Fibroblast of lung (primary cell): ENCODE data around the gene DUSP15. TPM values are rescaled to one million over a fixed set of nuclear protein-coding genes. Genes with fewer than 3 reads are reported as not detected.
"Not testable (repeated sequence)": the region's sequence is repeated elsewhere in the genome, so short reads cannot be mapped to it uniquely, and the experiment has no call there.

Experiments
- DNase-seq, 2 donors: peaks; one replicate each; pipeline versions ENCODE4 v3.0.0 to v3.0.0-alpha.2; 2010; ENCODE audit warnings: low read depth in 2 of 2
- H2AFZ ChIP-seq: 2 replicates; pipeline ENCODE4 v1.5.1; 2012; ENCODE audit warnings: low read length, control low read depth, inconsistent platforms
- H3K27ac ChIP-seq: 2 replicates; pipeline ENCODE4 v1.5.1; 2011; ENCODE audit warnings: low read length, control low read depth; ENCODE audit not compliant: insufficient read depth
- H3K27me3 ChIP-seq: 2 replicates; pipeline ENCODE4 v1.5.1; 2011; ENCODE audit warnings: mild to moderate bottlenecking, low read length; ENCODE audit not compliant: control insufficient read depth, insufficient read depth
- H3K36me3 ChIP-seq: 2 replicates; pipeline ENCODE4 v1.5.1; 2011; ENCODE audit warnings: low read length; ENCODE audit not compliant: control insufficient read depth, insufficient read depth
- H3K4me1 ChIP-seq: 2 replicates; pipeline ENCODE4 v1.5.1; 2011; ENCODE audit warnings: low read length; ENCODE audit not compliant: control insufficient read depth, insufficient read depth; ENCODE audit errors: extremely low read depth
- H3K4me2 ChIP-seq: 2 replicates; pipeline ENCODE4 v1.5.1; 2011; ENCODE audit warnings: low read length, control low read depth; ENCODE audit not compliant: insufficient read depth; ENCODE audit errors: extremely low read depth
- H3K4me3 ChIP-seq, 4 experiments: fragments of 200-600 bp in 1 of 4; sonication (generic) in 1 of 4; replicated peaks in 1 of 4; 2 replicates each; pipeline ENCODE4 v1.5.1; 2011 to 2016; ENCODE audit warnings: low read length in 4 of 4, low read depth in 3 of 4, mild to moderate bottlenecking in 3 of 4, control low read depth in 2 of 4, inconsistent platforms in 1 of 4, mixed read lengths in 1 of 4; ENCODE audit not compliant: insufficient read depth in 1 of 4; ENCODE audit errors: control extremely low read depth in 1 of 4
- H3K79me2 ChIP-seq: 2 replicates; pipeline ENCODE4 v1.5.1; 2012; ENCODE audit warnings: mild to moderate bottlenecking, low read length, inconsistent platforms; ENCODE audit not compliant: control insufficient read depth, insufficient read depth
- H3K9ac ChIP-seq: 2 replicates; pipeline ENCODE4 v1.5.1; 2011; ENCODE audit warnings: mild to moderate bottlenecking, low read length, control low read depth; ENCODE audit not compliant: insufficient read depth
- H3K9me3 ChIP-seq: 2 replicates; pipeline ENCODE4 v1.5.1; 2012; ENCODE audit warnings: low read depth, low read length; ENCODE audit not compliant: control insufficient read depth, insufficient read depth
- H4K20me1 ChIP-seq: 2 replicates; pipeline ENCODE4 v1.5.1; 2011; ENCODE audit warnings: low read length; ENCODE audit not compliant: control insufficient read depth, insufficient read depth; ENCODE audit errors: extremely low read depth
- EZH2 ChIP-seq: IDR thresholded peaks from 2 replicates; pipeline ENCODE4 v1.5.1; 2012; ENCODE audit warnings: low read length, control low read depth, mild to moderate bottlenecking; ENCODE audit errors: missing control alignments
- polyA plus RNA-seq, 2 donors: library from polyadenylated mRNA; depleted of rRNA in 1 of 2; stranded (reverse) in 1 of 2; unstranded in 1 of 2; fragments of >200 nt; gene quantifications; 2 replicates each; pipeline ENCODE4 v1.2.1, GENCODE V29; 2011 to 2012; ENCODE audit warnings: missing spikeins in 1 of 2
- total RNA-seq: library from RNA; depleted of rRNA; stranded (reverse); fragments of >200 nt; gene quantifications from 2 replicates; pipeline ENCODE4 v1.2.1, GENCODE V29; 2014
- TF ChIP-seq, protein P1 (sequence below), 2 donors: IDR thresholded peaks in 1 of 2; conservative IDR thresholded peaks in 1 of 2; 1 replicate in 1 of 2; 2 replicates in 1 of 2; pipeline ENCODE4 v1.5.1; 2011 to 2012; ENCODE audit warnings: low read length in 2 of 2, control low read depth in 1 of 2, inconsistent platforms in 1 of 2, low read depth in 1 of 2, mild to moderate bottlenecking in 1 of 2

Gene DUSP15
- total and polyA plus RNA-seq, 2 donors (not counting 1 experiment from before 2014, with no cell fraction given): 0.14 TPM; not detected in 1

DNA sequence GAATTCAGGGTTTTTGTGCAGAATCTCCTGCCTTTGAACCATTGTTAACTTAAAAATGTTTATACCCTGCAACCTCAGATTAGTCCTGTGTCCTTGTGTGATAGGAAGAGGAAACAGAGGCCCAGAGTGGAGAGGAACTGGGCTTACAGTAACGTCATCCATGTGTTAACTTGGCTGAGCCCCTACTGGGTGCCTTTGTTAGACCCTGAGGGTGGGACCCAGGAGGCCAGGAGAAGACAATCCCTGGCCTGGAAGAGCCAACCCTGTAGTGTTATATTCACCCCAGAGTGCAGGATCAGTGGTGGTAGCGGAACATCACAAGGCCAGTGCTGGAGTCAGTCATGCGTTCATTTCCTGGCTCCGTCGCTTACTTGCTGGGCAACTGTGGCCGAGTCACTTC is 40.6 kb downstream of the DUSP15 start:
- Histone ChIP-seq H3K4me1 (no peaks in the 10 kb centered on the region), H2AFZ (no peak overlapping the region), H3K27me3 (no peaks in the 10 kb centered on the region), H4K20me1 (no peaks in the 10 kb centered on the region), H3K79me2 (no peaks in the 10 kb centered on the region), H3K27ac (no peak overlapping the region), H3K4me3 (no peak overlapping the region), H3K36me3 (no peaks in the 10 kb centered on the region), H3K4me2 (no peak overlapping the region), H3K9me3 (no peaks in the 10 kb centered on the region), H3K9ac (no peak overlapping the region)
- TF ChIP-seq, protein P1, sequence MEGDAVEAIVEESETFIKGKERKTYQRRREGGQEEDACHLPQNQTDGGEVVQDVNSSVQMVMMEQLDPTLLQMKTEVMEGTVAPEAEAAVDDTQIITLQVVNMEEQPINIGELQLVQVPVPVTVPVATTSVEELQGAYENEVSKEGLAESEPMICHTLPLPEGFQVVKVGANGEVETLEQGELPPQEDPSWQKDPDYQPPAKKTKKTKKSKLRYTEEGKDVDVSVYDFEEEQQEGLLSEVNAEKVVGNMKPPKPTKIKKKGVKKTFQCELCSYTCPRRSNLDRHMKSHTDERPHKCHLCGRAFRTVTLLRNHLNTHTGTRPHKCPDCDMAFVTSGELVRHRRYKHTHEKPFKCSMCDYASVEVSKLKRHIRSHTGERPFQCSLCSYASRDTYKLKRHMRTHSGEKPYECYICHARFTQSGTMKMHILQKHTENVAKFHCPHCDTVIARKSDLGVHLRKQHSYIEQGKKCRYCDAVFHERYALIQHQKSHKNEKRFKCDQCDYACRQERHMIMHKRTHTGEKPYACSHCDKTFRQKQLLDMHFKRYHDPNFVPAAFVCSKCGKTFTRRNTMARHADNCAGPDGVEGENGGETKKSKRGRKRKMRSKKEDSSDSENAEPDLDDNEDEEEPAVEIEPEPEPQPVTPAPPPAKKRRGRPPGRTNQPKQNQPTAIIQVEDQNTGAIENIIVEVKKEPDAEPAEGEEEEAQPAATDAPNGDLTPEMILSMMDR (conservative IDR thresholded peaks at IDR 0.05 in 1 of 2, IDR thresholded peaks at IDR 0.05 in 1 of 2; ENCODE audit: low read depth in 1 of 2, low read length in 2 of 2): no peak
- no peak for TF ChIP-seq EZH2
- DNase-seq: no peak

GRCh38 chr20:31828016-31828415 is 42.3 kb downstream of the DUSP15 start:
- H3K4me2 ChIP-seq, H3K4me1 ChIP-seq, H3K27ac ChIP-seq, H2AFZ ChIP-seq, H3K9me3 ChIP-seq, H3K36me3 ChIP-seq, H4K20me1 ChIP-seq, H3K4me3 ChIP-seq, H3K27me3 ChIP-seq, H3K79me2 ChIP-seq, DNase-seq, H3K9ac ChIP-seq: not testable (repeated sequence)

DNA sequence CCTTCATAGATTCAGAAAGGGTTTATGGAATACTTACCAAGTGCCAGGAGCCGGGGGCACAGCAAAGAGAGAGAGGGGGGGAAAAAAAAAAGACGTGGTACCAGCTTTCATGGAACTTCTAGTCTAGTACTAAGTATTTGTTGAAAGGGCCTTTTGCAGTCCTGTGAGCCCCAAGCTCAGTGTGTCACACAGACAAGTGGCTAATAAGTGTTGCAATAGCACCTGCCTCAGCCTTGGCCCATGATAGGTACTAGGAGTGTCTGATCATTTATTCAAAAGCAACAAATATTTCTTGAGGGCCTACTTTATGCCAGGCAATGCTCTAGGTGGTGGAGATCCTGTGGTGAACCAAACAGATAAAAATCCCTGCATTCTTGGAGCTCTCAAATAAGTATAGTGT is 43.3 kb downstream of the DUSP15 start:
- DNase-seq: no peak

More for the DNA sequence above, 43.3 kb downstream of the DUSP15 start:
- Histone ChIP-seq H4K20me1 (no peaks in the 10 kb centered on the region), H3K27me3 (no peaks in the 10 kb centered on the region), H2AFZ (no peak overlapping the region), H3K36me3 (no peaks in the 10 kb centered on the region), H3K27ac (no peak overlapping the region), H3K79me2 (no peaks in the 10 kb centered on the region), H3K9ac (no peak overlapping the region), H3K4me3 (no peak overlapping the region), H3K9me3 (no peaks in the 10 kb centered on the region), H3K4me1 (no peaks in the 10 kb centered on the region), H3K4me2 (no peak overlapping the region)
- TF ChIP-seq EZH2: no peak
- TF ChIP-seq, protein P1 (conservative IDR thresholded peaks at IDR 0.05 in 1 of 2, IDR thresholded peaks at IDR 0.05 in 1 of 2; ENCODE audit: low read depth in 1 of 2, low read length in 2 of 2): no peak
